HG02759 (cell line): ENCODE measurements around the gene MAP1A.
"Not testable (repeated sequence)": the region's sequence is repeated elsewhere in the genome, so short reads cannot be mapped to it uniquely, and the experiment has no call there.

Experiments used
- ATAC-seq: cut with Tn5 transposase; IDR thresholded peaks from one replicate; pipeline ENCODE4 v1.9.1; 2021; ENCODE audit warnings: mild to moderate bottlenecking, moderate library complexity; ENCODE audit not compliant: unreplicated experiment

The MAP1A gene

DNA sequence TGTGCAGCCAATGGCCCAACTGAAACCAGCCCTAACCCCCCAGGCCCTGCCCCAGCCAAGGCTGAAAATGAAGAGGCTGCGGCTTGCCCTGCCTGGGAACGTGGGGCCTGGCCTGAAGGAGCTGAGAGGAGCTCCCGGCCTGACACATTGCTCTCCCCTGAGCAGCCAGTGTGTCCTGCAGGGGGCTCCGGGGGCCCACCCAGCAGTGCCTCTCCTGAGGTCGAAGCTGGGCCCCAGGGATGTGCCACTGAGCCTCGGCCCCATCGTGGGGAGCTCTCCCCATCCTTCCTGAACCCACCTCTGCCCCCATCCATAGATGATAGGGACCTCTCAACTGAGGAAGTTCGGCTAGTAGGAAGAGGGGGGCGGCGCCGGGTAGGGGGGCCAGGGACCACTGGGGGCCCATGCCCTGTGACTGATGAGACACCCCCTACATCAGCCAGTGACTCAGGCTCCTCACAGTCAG, 11.2 kb downstream of the MAP1A start:
- ATAC-seq: no peak

DNA sequence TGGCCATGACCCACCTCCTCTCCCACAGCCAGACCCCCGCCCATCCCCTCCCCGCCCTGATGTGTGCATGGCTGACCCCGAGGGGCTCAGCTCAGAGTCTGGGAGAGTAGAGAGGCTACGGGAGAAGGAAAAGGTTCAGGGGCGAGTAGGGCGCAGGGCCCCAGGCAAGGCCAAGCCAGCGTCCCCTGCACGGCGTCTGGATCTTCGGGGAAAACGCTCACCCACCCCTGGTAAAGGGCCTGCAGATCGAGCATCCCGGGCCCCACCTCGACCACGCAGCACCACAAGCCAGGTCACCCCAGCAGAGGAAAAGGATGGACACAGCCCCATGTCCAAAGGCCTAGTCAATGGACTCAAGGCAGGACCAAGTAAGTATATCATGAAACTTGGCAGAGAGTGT, 11.7 kb downstream of the MAP1A start:
- no peak for ATAC-seq

GRCh38 chr15:43529587-43530345, 12.4 kb downstream of the MAP1A start:
- ATAC-seq: no peak

- no peak for ATAC-seq
Measured at GRCh38 chr15:43531018-43531670, 13.7 kb downstream of the MAP1A start.

DNA sequence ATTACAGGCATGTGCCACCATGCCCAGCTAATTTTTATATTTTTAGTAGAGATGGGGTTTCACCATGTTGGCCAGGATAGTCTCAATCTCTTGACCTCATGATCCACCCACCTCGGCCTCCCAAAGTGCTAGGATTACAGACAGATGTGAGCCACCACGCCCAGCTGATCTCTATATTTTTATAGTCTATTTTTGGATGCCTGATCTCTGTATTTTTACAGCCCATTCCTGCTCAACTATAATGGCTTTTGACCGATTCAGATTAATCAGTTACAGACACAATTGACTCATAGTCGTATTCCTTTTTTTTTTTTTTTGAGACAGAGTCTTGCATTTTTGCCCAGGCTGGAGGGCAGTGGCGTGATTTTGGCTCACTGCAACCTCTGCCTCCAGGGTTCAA, 15.4 kb downstream of the MAP1A start:
- ATAC-seq: not testable (repeated sequence)

- ATAC-seq: no peak
Measured at GRCh38 chr15:43534897-43535296, 17.5 kb downstream of the MAP1A start.

- ATAC-seq: no peak
Measured at GRCh38 chr15:43538091-43538490, 20.7 kb downstream of the MAP1A start.

DNA sequence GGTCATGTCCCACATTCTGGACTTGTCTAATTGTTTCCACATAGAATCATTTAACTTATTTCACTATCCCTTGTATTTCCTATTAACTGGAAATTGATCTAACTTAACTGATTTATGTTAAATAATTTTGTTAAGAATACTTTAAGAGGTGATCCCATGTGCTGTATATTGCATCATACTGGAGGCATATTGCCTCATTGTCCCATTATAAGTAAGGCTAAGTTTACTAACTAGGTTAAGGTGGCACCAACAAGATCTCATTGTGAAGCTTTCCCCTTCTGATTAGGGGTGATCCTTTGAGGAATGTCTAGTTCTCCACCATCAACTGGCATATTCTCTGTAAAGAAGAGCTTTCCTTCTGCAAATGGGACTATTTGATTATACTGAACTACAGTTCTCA, 24.4 kb downstream of the MAP1A start:
- ATAC-seq: no peak

GRCh38 chr15:43544266-43544665, 26.9 kb downstream of the MAP1A start:
- ATAC-seq: no peak

- ATAC-seq: no peak
Measured at GRCh38 chr15:43545426-43545825, 28.0 kb downstream of the MAP1A start.

- no peak for ATAC-seq
Measured at GRCh38 chr15:43547539-43547938, 30.1 kb downstream of the MAP1A start.

DNA sequence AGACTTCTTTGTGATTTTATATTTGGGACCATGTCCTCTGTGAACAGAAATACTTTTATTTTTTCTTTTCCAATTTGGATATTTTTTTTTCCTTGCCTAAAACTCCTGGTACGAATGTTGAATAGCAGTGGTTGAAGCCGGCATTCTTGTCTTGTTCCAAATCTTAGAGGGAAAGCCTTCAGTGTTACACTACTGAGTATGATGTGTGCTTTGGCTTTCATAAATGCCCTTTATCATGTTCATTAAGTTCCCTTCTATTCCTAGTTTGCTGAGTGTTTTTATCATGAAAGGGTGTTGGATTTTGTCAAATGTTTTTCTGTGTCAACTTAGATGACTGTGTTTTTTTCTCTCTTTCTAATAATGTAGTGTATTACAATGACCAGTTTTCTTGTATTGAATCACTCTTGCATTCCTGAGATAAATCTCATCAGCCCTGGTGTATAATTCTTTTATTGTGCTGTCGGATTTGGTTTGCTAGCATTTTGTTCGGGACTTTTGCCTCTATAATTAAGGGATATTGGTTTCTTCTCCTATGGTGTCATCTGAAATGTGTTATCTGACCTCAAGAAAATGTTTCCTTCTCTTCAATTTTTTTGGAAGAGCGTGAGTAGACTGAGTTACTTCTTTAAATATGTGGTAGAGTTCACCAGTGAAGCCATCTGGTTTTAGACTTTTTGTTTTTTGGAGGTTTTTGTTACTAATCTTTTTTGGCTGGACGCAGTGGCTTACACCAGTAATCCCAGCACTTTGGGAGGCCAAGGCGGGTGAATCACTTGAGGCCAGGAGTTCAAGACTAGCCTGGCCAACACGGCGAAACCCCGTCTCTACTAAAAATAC, 33.3 kb downstream of the MAP1A start:
- ATAC-seq: no peak

GRCh38 chr15:43552256-43552655, 34.8 kb downstream of the MAP1A start:
- ATAC-seq: no peak

GRCh38 chr15:43552986-43553385, 35.6 kb downstream of the MAP1A start:
- no peak for ATAC-seq

DNA sequence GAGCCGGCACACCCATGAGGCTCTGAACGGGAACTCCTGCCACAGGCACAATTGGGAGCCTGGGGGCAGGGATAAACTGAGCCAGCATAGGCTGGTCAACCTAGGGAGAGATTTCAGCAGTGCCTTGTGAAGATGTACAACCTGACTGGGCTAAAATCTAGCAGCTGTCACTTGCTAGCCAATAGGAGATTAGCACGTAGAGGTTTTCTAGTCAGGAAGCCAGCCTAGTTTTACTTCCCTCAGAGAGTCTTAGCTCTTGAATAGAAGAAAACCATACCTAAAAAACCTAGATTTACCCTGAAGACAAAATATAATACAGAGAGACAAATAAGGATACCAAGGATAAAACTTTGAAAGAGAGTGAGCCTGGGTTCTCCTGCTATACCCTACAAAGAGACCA, 45.3 kb downstream of the MAP1A start:
- not testable (repeated sequence) for ATAC-seq

DNA sequence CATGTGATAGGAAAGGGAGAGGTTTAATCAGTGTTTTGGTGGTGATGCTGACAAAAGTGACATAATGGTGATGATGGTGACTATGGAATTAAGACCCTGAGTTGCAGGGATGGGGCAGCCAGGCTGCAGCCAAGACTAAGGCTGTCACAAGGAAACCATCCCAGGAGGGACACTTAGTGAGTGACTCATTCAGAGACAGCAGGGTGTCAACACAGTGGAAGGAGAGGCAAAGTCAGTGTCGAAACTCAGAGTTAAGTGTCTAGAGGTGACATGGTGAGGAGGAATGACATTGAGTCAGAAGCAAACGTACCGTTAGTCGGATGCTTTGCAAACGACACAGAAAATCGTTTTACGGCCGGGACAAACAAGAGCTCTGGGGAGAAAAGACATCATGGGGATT, 46.4 kb downstream of the MAP1A start:
- ATAC-seq: not testable (repeated sequence)

GRCh38 chr15:43566615-43567014, 49.2 kb downstream of the MAP1A start:
- ATAC-seq: not testable (repeated sequence)

GRCh38 chr15:43574607-43575006, 57.2 kb downstream of the MAP1A start:
- not testable (repeated sequence) for ATAC-seq
